HCT116 (cell line): Measurements from ENCODE around the gene IL36A. TPM values are rescaled to one million over a fixed set of nuclear protein-coding genes. Genes with fewer than 3 reads are reported as not detected.

Source experiments
- ATAC-seq: fragments of 200-7000 bp; cut with Tn5 transposase; 2 replicates; pipeline ENCODE4 v1.9.1; 2020; ENCODE audit warnings: mild to moderate bottlenecking, moderate library complexity
- BruUV-seq: library from RNA; stranded (reverse); fragments of 400-500 nt; replicated peaks from 2 replicates; lab custom pipeline; 2021; lab: Mats Ljungman, UMichigan
- CTCF ChIA-PET: fragments of 300-600 bp; sonication (Branson Sonifier 250); formaldehyde crosslinking; loops from one replicate; lab custom pipeline; 2021; ENCODE audit warnings: antibody characterized with exemption; lab: Charles Lee
- POLR2A ChIA-PET: fragments of 300-600, 350-600 bp; sonication (Branson Sonifier 250); formaldehyde crosslinking; loops from one replicate; lab custom pipeline; 2021; ENCODE audit warnings: antibody characterized with exemption; lab: Charles Lee
- RAD21 ChIA-PET, 2 experiments: fragments of 300-600 bp; sonication (Branson Sonifier 250); formaldehyde crosslinking; loops; one replicate each; lab custom pipeline; 2023; ENCODE audit warnings: low total read pairs in 2 of 2; ENCODE audit not compliant: uncharacterized antibody in 2 of 2, unreplicated experiment in 2 of 2, low non-redundant PET in 1 of 2; lab: Charles Lee
- DNase-seq: peaks from one replicate; pipeline ENCODE4 v3.0.0-alpha.2; 2010; ENCODE audit warnings: low read depth, low spot score
- H2AFZ ChIP-seq: fragments of 200-600 bp; shearing (Covaris generic), sonication (generic); 2 replicates; pipeline ENCODE4 v1.6.1; 2017; ENCODE audit warnings: low read depth, mixed run types, mixed read lengths, antibody characterized with exemption, low read length; ENCODE audit not compliant: poor library complexity, severe bottlenecking
- H3K27ac ChIP-seq: 2 replicates; pipeline ENCODE4 v1.5.1; 2012; ENCODE audit warnings: low read depth, low read length
- H3K27me3 ChIP-seq: fragments of 200-600 bp; sonication (generic); 2 replicates; pipeline ENCODE4 v1.6.1; 2016; ENCODE audit warnings: mixed run types, low read length, mixed read lengths; ENCODE audit not compliant: insufficient read depth
- H3K36me3 ChIP-seq, 2 experiments: fragments of 200-500 bp in 1 of 2; fragments of 200-600 bp in 1 of 2; sonication (Bioruptor generic) in 1 of 2; sonication (generic) in 1 of 2; 2 replicates each; pipeline versions ENCODE4 v1.5.1 to v1.6.1; 2014 to 2016; ENCODE audit warnings: low read length in 2 of 2, inconsistent platforms in 1 of 2, mixed read lengths in 1 of 2, mixed run types in 1 of 2; ENCODE audit not compliant: insufficient read depth in 2 of 2, control insufficient read depth in 1 of 2
- H3K4me1 ChIP-seq, 2 experiments: fragments of 200-600 bp in 1 of 2; sonication (generic) in 1 of 2; 2 replicates each; pipeline versions ENCODE4 v1.5.1 to v1.6.1; 2012 to 2017; ENCODE audit warnings: low read length in 2 of 2, inconsistent platforms in 1 of 2, mild to moderate bottlenecking in 1 of 2, mixed read lengths in 1 of 2, mixed run types in 1 of 2, moderate library complexity in 1 of 2; ENCODE audit not compliant: insufficient read depth in 2 of 2, control insufficient read depth in 1 of 2
- H3K4me2 ChIP-seq: fragments of 200-600 bp; sonication (generic); 2 replicates; pipeline ENCODE4 v1.6.1; 2017; ENCODE audit warnings: mixed run types, low read length, mixed read lengths
- H3K4me3 ChIP-seq, 2 experiments: fragments of 200-600 bp in 1 of 2; sonication (generic) in 1 of 2; replicated peaks in 1 of 2; 2 replicates each; pipeline ENCODE4 v1.5.1; 2011 to 2016; ENCODE audit warnings: low read length in 2 of 2, control low read depth in 1 of 2, low read depth in 1 of 2, mild to moderate bottlenecking in 1 of 2, mixed read lengths in 1 of 2, mixed run types in 1 of 2
- H3K79me2 ChIP-seq: fragments of 200-600 bp; sonication (generic); 2 replicates; pipeline ENCODE4 v1.6.1; 2017; ENCODE audit warnings: mild to moderate bottlenecking, mixed run types, low read length, moderate library complexity, mixed read lengths; ENCODE audit not compliant: insufficient read depth
- H3K9ac ChIP-seq: fragments of 200-600 bp; sonication (generic); 2 replicates; pipeline ENCODE4 v1.6.1; 2016; ENCODE audit warnings: low read length, mixed read lengths
- H3K9me2 ChIP-seq: fragments of 200-600 bp; sonication (generic), shearing (Covaris generic); 2 replicates; pipeline ENCODE4 v1.6.1; 2017; ENCODE audit warnings: mixed run types, mild to moderate bottlenecking, moderate library complexity; ENCODE audit not compliant: insufficient read depth
- H3K9me3 ChIP-seq, 2 experiments: fragments of 200-500 bp in 1 of 2; fragments of 200-600 bp in 1 of 2; sonication (Bioruptor generic) in 1 of 2; sonication (generic) in 1 of 2; 2 replicates each; pipeline ENCODE4 v1.6.1; 2014 to 2017; ENCODE audit warnings: low read length in 2 of 2, mixed read lengths in 2 of 2, inconsistent platforms in 1 of 2, low read depth in 1 of 2, mild to moderate bottlenecking in 1 of 2, mixed run types in 1 of 2, moderate library complexity in 1 of 2; ENCODE audit not compliant: control insufficient read depth in 1 of 2, insufficient read depth in 1 of 2
- H4K20me1 ChIP-seq: fragments of 200-600 bp; sonication (generic), shearing (Covaris generic); 2 replicates; pipeline ENCODE4 v1.6.1; 2017; ENCODE audit warnings: mixed run types, mild to moderate bottlenecking, moderate library complexity; ENCODE audit not compliant: insufficient read depth
- CEBPB ChIP-seq: IDR thresholded peaks from 2 replicates; pipeline ENCODE4 v1.6.1; 2012; ENCODE audit warnings: low read depth
- CTCF ChIP-seq, 3 experiments: fragments of 200-600 bp in 1 of 3; sonication (generic) in 1 of 3; IDR thresholded peaks in 2 of 3; conservative IDR thresholded peaks in 1 of 3; 2 replicates each; pipeline ENCODE4 v1.5.1; 2012 to 2017; ENCODE audit warnings: low read depth in 2 of 3, low read length in 2 of 3, antibody characterized with exemption in 1 of 3, borderline replicate concordance in 1 of 3, control low read depth in 1 of 3, mild to moderate bottlenecking in 1 of 3, mixed read lengths in 1 of 3, mixed run types in 1 of 3, moderate library complexity in 1 of 3; ENCODE audit not compliant: insufficient read depth in 1 of 3
- EZH2 ChIP-seq: fragments of 200-600 bp; sonication (generic); IDR thresholded peaks from 2 replicates; pipeline ENCODE4 v1.6.1; 2017; ENCODE audit warnings: antibody characterized with exemption, mixed run types
- MAX ChIP-seq: IDR thresholded peaks from 2 replicates; pipeline ENCODE4 v1.6.1; 2012
- POLR2A ChIP-seq: IDR thresholded peaks from 2 replicates; pipeline ENCODE4 v1.7.0; 2011; ENCODE audit warnings: borderline replicate concordance; ENCODE audit not compliant: insufficient read depth, insufficient read length; ENCODE audit errors: extremely low read depth
- REST ChIP-seq: IDR thresholded peaks from 2 replicates; pipeline ENCODE4 v1.6.1; 2012; ENCODE audit warnings: low read depth
- SP1 ChIP-seq: IDR thresholded peaks from 2 replicates; pipeline ENCODE4 v1.6.1; 2012; ENCODE audit warnings: low read depth
- SRF ChIP-seq: IDR thresholded peaks from 2 replicates; pipeline ENCODE4 v1.6.1; 2012; ENCODE audit warnings: low read depth
- TCF7L2 ChIP-seq: IDR thresholded peaks from 2 replicates; pipeline ENCODE4 v1.7.0; 2011; ENCODE audit warnings: borderline replicate concordance, inconsistent platforms; ENCODE audit not compliant: insufficient read depth, insufficient read length; ENCODE audit errors: extremely low read depth
- YY1 ChIP-seq: IDR thresholded peaks from 2 replicates; pipeline ENCODE4 v1.6.1; 2011; ENCODE audit warnings: low read length, low read depth, moderate library complexity, mild to moderate bottlenecking; ENCODE audit not compliant: insufficient replicate concordance; ENCODE audit errors: extremely low read depth
- ZBTB33 ChIP-seq: IDR thresholded peaks from 2 replicates; pipeline ENCODE4 v1.6.1; 2011; ENCODE audit warnings: mild to moderate bottlenecking, low read length, moderate library complexity; ENCODE audit not compliant: insufficient replicate concordance; ENCODE audit errors: extremely low read depth
- intact Hi-C: fragments of 100-400 bp; cut with micrococcal nuclease; formaldehyde crosslinking; loops from 2 replicates; pipeline ENCODE4 v1.10.0; 2022
- total RNA-seq: library from RNA; stranded (reverse); gene quantifications from one replicate; pipeline ENCODE4 v1.2.1, GENCODE V29; 2021; ENCODE audit not compliant: unreplicated experiment

IL36A gene
- total RNA-seq, 1 experiment from 2014 or later = not detected

- H3K79me2 ChIP-seq = no peaks in the 10 kb centered on the region
- H2AFZ ChIP-seq = no peak overlapping the region
- intact Hi-C loops = no loop called here
- no peak overlapping the region for H3K9ac ChIP-seq
- H3K9me2 ChIP-seq = no peaks in the 10 kb centered on the region
- ChIA-PET RAD21 (no interaction called here), POLR2A (no interaction called here), CTCF (no interaction called here)
- H3K36me3 ChIP-seq = no peaks in the 10 kb centered on the region
- H3K4me1 ChIP-seq = no peaks in the 10 kb centered on the region
- no peak overlapping the region for H3K27ac ChIP-seq
- no peak for DNase-seq
- no peaks in the 10 kb centered on the region for H3K9me3 ChIP-seq
- no peak for ATAC-seq
- BruUV-seq = no TSS peak
- H4K20me1 ChIP-seq = no peaks in the 10 kb centered on the region
- H3K4me3 ChIP-seq = no peak overlapping the region
- TF ChIP-seq MAX = no peak
- no peak for TF ChIP-seq CEBPB
- no peak for TF ChIP-seq YY1
- TF ChIP-seq EZH2 = no peak
- TF ChIP-seq CTCF (IDR thresholded peaks at IDR 0.05 in 2 of 3, conservative IDR thresholded peaks at IDR 0.05 in 1 of 3; ENCODE audit: borderline replicate concordance in 1 of 3, insufficient read depth in 1 of 3, low read depth in 2 of 3, low read length in 2 of 3) = no peak
- no peak for TF ChIP-seq POLR2A
- TF ChIP-seq ZBTB33 = no peak
- no peak for TF ChIP-seq SRF
- TF ChIP-seq TCF7L2 = no peak
- TF ChIP-seq SP1 = no peak
- TF ChIP-seq REST = no peak
- TF ChIP-seq, all 23 proteins: peak for 0
- Histone ChIP-seq H3K4me2 (no peak overlapping the region), H3K27me3 (peaks cover 91% of the 10 kb centered on the region)
Observed at GRCh38 chr2:113027691-113028090, 22.4 kb downstream of the IL36A start.
